Keratinocyte (primary cell): ENCODE measurements around the gene BOD1L1. TPM values are rescaled to one million over a fixed set of nuclear protein-coding genes. Genes with fewer than 3 reads are reported as not detected.

Source experiments
- DNase-seq: peaks from one replicate; pipeline ENCODE4 v3.0.0-alpha.2; 2011; ENCODE audit warnings: low read depth, missing footprints, low spot score
- FAIRE-seq: peaks from 2 replicates; lab custom pipeline; 2011; peaks lifted over from hg19 to GRCh38; lab: Jason Lieb, UNC
- H2AFZ ChIP-seq: 2 replicates; pipeline ENCODE4 v1.6.0; 2012; ENCODE audit warnings: low read length, control low read depth, inconsistent platforms; ENCODE audit not compliant: control insufficient read depth
- H3K27ac ChIP-seq: 2 replicates; pipeline ENCODE4 v1.5.1; 2011; ENCODE audit warnings: low read length; ENCODE audit not compliant: control insufficient read depth, insufficient read depth
- H3K27me3 ChIP-seq: 3 replicates; pipeline ENCODE4 v1.6.0; 2011; ENCODE audit warnings: low read length; ENCODE audit not compliant: control insufficient read depth, insufficient read depth; ENCODE audit errors: extremely low read depth
- H3K36me3 ChIP-seq, 2 experiments: 2 replicates in 1 of 2; 3 replicates in 1 of 2; pipeline ENCODE4 v1.5.1; 2011; ENCODE audit warnings: low read length in 2 of 2, mild to moderate bottlenecking in 1 of 2; ENCODE audit not compliant: control insufficient read depth in 2 of 2, insufficient read depth in 2 of 2; ENCODE audit errors: extremely low read depth in 1 of 2
- H3K4me1 ChIP-seq: 3 replicates; pipeline ENCODE4 v1.5.1; 2011; ENCODE audit warnings: low read length; ENCODE audit not compliant: control insufficient read depth, insufficient read depth; ENCODE audit errors: extremely low read depth
- H3K4me2 ChIP-seq: 3 replicates; pipeline ENCODE4 v1.6.0; 2011; ENCODE audit warnings: low read depth, low read length; ENCODE audit not compliant: control insufficient read depth, insufficient read depth; ENCODE audit errors: extremely low read depth
- H3K4me3 ChIP-seq, 3 experiments: fragments of 200-600 bp in 1 of 3; sonication (generic) in 1 of 3; 2 replicates in 2 of 3; 3 replicates in 1 of 3; pipeline ENCODE4 v1.5.1; 2011 to 2016; ENCODE audit warnings: low read length in 3 of 3, mild to moderate bottlenecking in 3 of 3, control low read depth in 2 of 3, inconsistent platforms in 1 of 3, low read depth in 1 of 3, mixed read lengths in 1 of 3, mixed run types in 1 of 3, moderate library complexity in 1 of 3; ENCODE audit not compliant: control insufficient read depth in 2 of 3, insufficient read depth in 2 of 3; ENCODE audit errors: extremely low read depth in 1 of 3
- H3K79me2 ChIP-seq: 2 replicates; pipeline ENCODE4 v1.6.0; 2012; ENCODE audit warnings: low read length; ENCODE audit not compliant: control insufficient read depth, insufficient read depth
- H3K9ac ChIP-seq: 3 replicates; pipeline ENCODE4 v1.6.0; 2011; ENCODE audit warnings: low read length; ENCODE audit not compliant: control insufficient read depth, insufficient read depth; ENCODE audit errors: extremely low read depth
- H3K9me1 ChIP-seq: 3 replicates; pipeline ENCODE4 v1.6.0; 2011; ENCODE audit warnings: low read length; ENCODE audit not compliant: control insufficient read depth, insufficient read depth; ENCODE audit errors: extremely low read depth
- H3K9me3 ChIP-seq: 2 replicates; pipeline ENCODE4 v1.5.1; 2012; ENCODE audit warnings: low read depth, low read length; ENCODE audit not compliant: control insufficient read depth
- H4K20me1 ChIP-seq: 3 replicates; pipeline ENCODE4 v1.6.0; 2011; ENCODE audit warnings: low read length; ENCODE audit not compliant: control insufficient read depth, insufficient read depth; ENCODE audit errors: extremely low read depth
- EZH2 ChIP-seq: IDR thresholded peaks from one replicate; pipeline ENCODE4 v1.6.1; 2012; ENCODE audit warnings: inconsistent platforms, mild to moderate bottlenecking, low read length, moderate library complexity
- dilution Hi-C: fragments of 300-500 bp; cut with MboI; formaldehyde crosslinking; loops from one replicate; pipeline ENCODE4 v1.7.0; 2020; ENCODE audit warnings: low sequenced_read_pairs; ENCODE audit not compliant: extremely low pct_ligation_motif_present
- polyA plus RNA-seq, 5 experiments: library from polyadenylated mRNA; depleted of rRNA in 3 of 5; stranded (reverse) in 3 of 5; stranded (forward) in 1 of 5; unstranded in 1 of 5; fragments of >200 nt; gene quantifications; 1 replicate in 1 of 5; 2 replicates in 3 of 5; 3 replicates in 1 of 5; pipeline versions ENCODE4 v1.2.1 to v1.2.3, GENCODE V29; 2011 to 2012; ENCODE audit warnings: missing spikeins in 2 of 5, low read depth in 1 of 5, low replicate concordance in 1 of 5
- TF ChIP-seq, protein P1 (sequence below), 3 experiments: IDR thresholded peaks in 1 of 3; conservative IDR thresholded peaks in 1 of 3; optimal IDR thresholded peaks in 1 of 3; 2 replicates in 2 of 3; 3 replicates in 1 of 3; pipeline versions ENCODE3 to v1.5.1; 2011; ENCODE audit warnings: low read length in 3 of 3, mild to moderate bottlenecking in 3 of 3, moderate library complexity in 2 of 3, control low read depth in 1 of 3, inconsistent platforms in 1 of 3; ENCODE audit not compliant: insufficient read depth in 2 of 3; ENCODE audit errors: extremely low read depth in 1 of 3

Gene BOD1L1
- polyA plus RNA-seq, 1 donor (not counting 4 experiments of a cell fraction or from before 2014, with no cell fraction given): 20.6 TPM

DNA sequence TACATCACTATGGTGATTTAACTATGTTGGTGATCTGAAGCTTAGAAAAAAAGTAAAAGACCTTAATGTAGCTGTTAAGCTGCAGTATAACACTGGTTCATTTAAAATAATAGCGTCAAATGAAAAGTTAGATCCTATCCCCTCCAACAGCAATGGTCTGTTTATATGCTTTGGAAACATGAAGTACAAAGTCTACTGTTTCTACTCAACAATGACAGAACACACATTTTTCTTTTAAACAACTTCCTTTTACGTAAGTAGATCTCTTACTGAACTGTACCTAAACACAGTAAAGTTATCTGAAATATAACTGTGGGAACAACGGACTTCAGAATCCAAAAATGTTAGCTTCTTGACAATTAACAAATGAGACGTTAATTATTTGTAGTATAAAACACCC lies 35.3 kb downstream of the BOD1L1 start:
- Histone ChIP-seq H2AFZ (no peak overlapping the region), H3K4me1 (no peaks in the 10 kb centered on the region), H3K9me1 (no peaks in the 10 kb centered on the region), H3K9ac (no peak overlapping the region), H3K36me3 (peaks cover 3 to 15% of the 10 kb centered on the region in 2 experiments), H3K27ac (no peak overlapping the region), H3K4me3 (no peak overlapping the region), H3K79me2 (no peaks in the 10 kb centered on the region), H3K27me3 (no peaks in the 10 kb centered on the region), H4K20me1 (no peaks in the 10 kb centered on the region), H3K9me3 (no peaks in the 10 kb centered on the region), H3K4me2 (no peak overlapping the region)
- dilution Hi-C loops: no loop called here
- FAIRE-seq (no peak), DNase-seq (no peak)
- TF ChIP-seq, protein P1, sequence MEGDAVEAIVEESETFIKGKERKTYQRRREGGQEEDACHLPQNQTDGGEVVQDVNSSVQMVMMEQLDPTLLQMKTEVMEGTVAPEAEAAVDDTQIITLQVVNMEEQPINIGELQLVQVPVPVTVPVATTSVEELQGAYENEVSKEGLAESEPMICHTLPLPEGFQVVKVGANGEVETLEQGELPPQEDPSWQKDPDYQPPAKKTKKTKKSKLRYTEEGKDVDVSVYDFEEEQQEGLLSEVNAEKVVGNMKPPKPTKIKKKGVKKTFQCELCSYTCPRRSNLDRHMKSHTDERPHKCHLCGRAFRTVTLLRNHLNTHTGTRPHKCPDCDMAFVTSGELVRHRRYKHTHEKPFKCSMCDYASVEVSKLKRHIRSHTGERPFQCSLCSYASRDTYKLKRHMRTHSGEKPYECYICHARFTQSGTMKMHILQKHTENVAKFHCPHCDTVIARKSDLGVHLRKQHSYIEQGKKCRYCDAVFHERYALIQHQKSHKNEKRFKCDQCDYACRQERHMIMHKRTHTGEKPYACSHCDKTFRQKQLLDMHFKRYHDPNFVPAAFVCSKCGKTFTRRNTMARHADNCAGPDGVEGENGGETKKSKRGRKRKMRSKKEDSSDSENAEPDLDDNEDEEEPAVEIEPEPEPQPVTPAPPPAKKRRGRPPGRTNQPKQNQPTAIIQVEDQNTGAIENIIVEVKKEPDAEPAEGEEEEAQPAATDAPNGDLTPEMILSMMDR (optimal IDR thresholded peaks at IDR 0.05 in 1 of 3, IDR thresholded peaks at IDR 0.05 in 1 of 3, conservative IDR thresholded peaks at IDR 0.05 in 1 of 3; ENCODE audit: extremely low read depth in 1 of 3, insufficient read depth in 2 of 3, low read length in 3 of 3): no peak
- TF ChIP-seq EZH2: no peak

GRCh38 chr4:13590766-13591165 lies 36.8 kb downstream of the BOD1L1 start:
- no peak overlapping the region for H3K27ac ChIP-seq
- H3K9me3 ChIP-seq: no peaks in the 10 kb centered on the region
- H2AFZ ChIP-seq: no peak overlapping the region
- no peaks in the 10 kb centered on the region for H3K79me2 ChIP-seq
- peaks cover 6 to 19% of the 10 kb centered on the region in 2 experiments for H3K36me3 ChIP-seq
- H3K27me3 ChIP-seq: no peaks in the 10 kb centered on the region
- FAIRE-seq (no peak), DNase-seq (no peak)
- no peaks in the 10 kb centered on the region for H3K4me1 ChIP-seq
- H3K9me1 ChIP-seq: no peaks in the 10 kb centered on the region
- H3K4me2 ChIP-seq: no peak overlapping the region
- no peaks in the 10 kb centered on the region for H4K20me1 ChIP-seq
- dilution Hi-C loops: no loop called here
- no peak overlapping the region for H3K9ac ChIP-seq
- TF ChIP-seq EZH2: no peak
- TF ChIP-seq, protein P1 (optimal IDR thresholded peaks at IDR 0.05 in 1 of 3, IDR thresholded peaks at IDR 0.05 in 1 of 3, conservative IDR thresholded peaks at IDR 0.05 in 1 of 3; ENCODE audit: extremely low read depth in 1 of 3, insufficient read depth in 2 of 3, low read length in 3 of 3): no peak
- H3K4me3 ChIP-seq: no peak overlapping the region
